SU-DHL-6 (cell line): ENCODE data around the gene GRM1.

Source experiments
- EZH2phosphoT487 ChIP-seq: fragments of 200-600 bp; sonication (generic), shearing (Covaris generic); conservative IDR thresholded peaks from 2 replicates; pipeline ENCODE4 v1.6.1; 2018; ENCODE audit warnings: mild to moderate bottlenecking, antibody characterized with exemption, low read length, moderate library complexity, mixed read lengths
- TF ChIP-seq, protein P1 (sequence below): fragments of 200-600 bp; sonication (generic); IDR thresholded peaks from one replicate; pipeline ENCODE4 v1.5.1; 2017; ENCODE audit warnings: antibody characterized with exemption, mild to moderate bottlenecking, low read length, moderate library complexity; ENCODE audit not compliant: insufficient read depth, poor library complexity, severe bottlenecking

DNA sequence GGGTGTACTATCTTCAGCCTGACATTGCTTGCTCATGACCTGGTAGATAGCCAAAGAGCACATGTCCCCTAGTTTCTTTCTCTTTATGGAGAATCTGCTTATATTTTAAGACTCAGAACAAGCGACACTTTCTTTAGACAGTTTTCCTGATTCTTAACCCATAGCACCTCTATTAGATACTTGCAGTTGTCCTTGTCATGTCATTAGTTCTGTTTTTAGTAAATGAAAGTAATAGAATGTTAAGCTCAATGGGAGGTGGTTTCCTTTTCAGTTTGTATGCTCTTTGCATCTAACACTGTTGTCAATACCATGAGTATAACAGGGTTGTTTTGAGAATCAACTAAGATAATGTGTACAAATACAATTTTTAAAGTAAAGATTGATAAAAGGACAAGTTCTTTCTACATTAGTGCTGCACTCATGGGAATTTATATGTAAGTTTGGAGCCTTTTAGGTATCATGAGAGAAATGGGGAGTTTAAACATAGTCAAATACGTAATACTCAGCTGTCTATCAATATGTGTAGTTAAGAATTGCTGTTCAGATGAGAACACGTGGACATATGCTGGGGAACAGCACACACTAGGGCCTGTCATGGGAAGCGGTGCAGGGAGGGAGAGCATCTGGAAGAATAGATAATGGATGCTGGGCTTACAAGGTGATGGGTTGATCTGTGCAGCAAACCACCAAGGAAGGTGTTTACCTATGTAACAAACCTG is 124.3 kb downstream of the GRM1 start:
- TF ChIP-seq, protein P1, sequence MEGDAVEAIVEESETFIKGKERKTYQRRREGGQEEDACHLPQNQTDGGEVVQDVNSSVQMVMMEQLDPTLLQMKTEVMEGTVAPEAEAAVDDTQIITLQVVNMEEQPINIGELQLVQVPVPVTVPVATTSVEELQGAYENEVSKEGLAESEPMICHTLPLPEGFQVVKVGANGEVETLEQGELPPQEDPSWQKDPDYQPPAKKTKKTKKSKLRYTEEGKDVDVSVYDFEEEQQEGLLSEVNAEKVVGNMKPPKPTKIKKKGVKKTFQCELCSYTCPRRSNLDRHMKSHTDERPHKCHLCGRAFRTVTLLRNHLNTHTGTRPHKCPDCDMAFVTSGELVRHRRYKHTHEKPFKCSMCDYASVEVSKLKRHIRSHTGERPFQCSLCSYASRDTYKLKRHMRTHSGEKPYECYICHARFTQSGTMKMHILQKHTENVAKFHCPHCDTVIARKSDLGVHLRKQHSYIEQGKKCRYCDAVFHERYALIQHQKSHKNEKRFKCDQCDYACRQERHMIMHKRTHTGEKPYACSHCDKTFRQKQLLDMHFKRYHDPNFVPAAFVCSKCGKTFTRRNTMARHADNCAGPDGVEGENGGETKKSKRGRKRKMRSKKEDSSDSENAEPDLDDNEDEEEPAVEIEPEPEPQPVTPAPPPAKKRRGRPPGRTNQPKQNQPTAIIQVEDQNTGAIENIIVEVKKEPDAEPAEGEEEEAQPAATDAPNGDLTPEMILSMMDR, result no peak
- no peak for TF ChIP-seq EZH2phosphoT487
